K562 (cell line): ENCODE data around the gene EIF3I. TPM values are rescaled to one million over a fixed set of nuclear protein-coding genes. Genes with fewer than 3 reads are reported as not detected.

ENCODE experiments used
- ASH1L ChIP-seq: fragments of 450-650 bp; IDR thresholded peaks from 2 replicates; pipeline ENCODE4 v1.6.1; 2018; ENCODE audit warnings: borderline replicate concordance, mild to moderate bottlenecking, low read depth; ENCODE audit not compliant: partially characterized antibody
- DPF2 ChIP-seq: fragments of 450-650 bp; IDR thresholded peaks from 2 replicates; pipeline ENCODE4 v1.6.1; 2016
- ERF ChIP-seq: fragments of 450-650 bp; formaldehyde crosslinking; IDR thresholded peaks from 2 replicates; pipeline ENCODE4 v1.4.0; 2020; ENCODE audit warnings: mild to moderate bottlenecking, mixed read lengths
- ESRRB ChIP-seq: fragments of 250-450 bp; sonication (Bioruptor Pico); IDR thresholded peaks from 2 replicates; pipeline ENCODE4 v1.5.0; 2020; ENCODE audit warnings: mild to moderate bottlenecking, moderate library complexity, borderline replicate concordance
- GTF2A2 ChIP-seq: IDR thresholded peaks from 2 replicates; pipeline ENCODE4 v1.6.1; 2016; ENCODE audit warnings: mild to moderate bottlenecking, missing genetic modification characterization, missing compliant biosample characterization
- HDAC2 ChIP-seq: fragments of 450-650 bp; IDR thresholded peaks from 2 replicates; pipeline ENCODE4 v1.6.1; 2016; ENCODE audit warnings: mild to moderate bottlenecking
- HOMEZ ChIP-seq: fragments of 250-450 bp; sonication (Bioruptor Pico); IDR thresholded peaks from 2 replicates; pipeline ENCODE4 v1.4.0; 2020; ENCODE audit warnings: mild to moderate bottlenecking, moderate library complexity
- L3MBTL2 ChIP-seq: fragments of 450-650 bp; IDR thresholded peaks from 2 replicates; pipeline ENCODE4 v1.6.1; 2016; ENCODE audit warnings: mild to moderate bottlenecking, moderate library complexity
- MBD2 ChIP-seq: sonication (generic); IDR thresholded peaks from 2 replicates; pipeline ENCODE4 v1.6.1; 2016; ENCODE audit warnings: low read depth, borderline replicate concordance
- RBM17 ChIP-seq: fragments of 200-400 bp; formaldehyde crosslinking; IDR thresholded peaks from 2 replicates; pipeline ENCODE4 v1.6.1; 2017; ENCODE audit warnings: low read depth, mild to moderate bottlenecking, low read length, borderline replicate concordance
- SMAD2 ChIP-seq: fragments of 150-350 bp; IDR thresholded peaks from 2 replicates; pipeline ENCODE4 v1.6.1; 2014; ENCODE audit warnings: low read depth, mild to moderate bottlenecking, low read length
- STAG1 ChIP-seq: sonication (generic); formaldehyde crosslinking; IDR thresholded peaks from 2 replicates; pipeline ENCODE4 v1.5.0; 2020; ENCODE audit warnings: missing genetic modification reagents, borderline replicate concordance
- TRIM25 ChIP-seq: fragments of 450-650 bp; IDR thresholded peaks from 2 replicates; pipeline ENCODE4 v1.7.0; 2016; ENCODE audit warnings: borderline replicate concordance
- USF1 ChIP-seq: sonication (generic); formaldehyde crosslinking; IDR thresholded peaks from 2 replicates; pipeline ENCODE4 v1.9.0; 2022; ENCODE audit warnings: mild to moderate bottlenecking, missing genetic modification reagents
- ZBTB12 ChIP-seq: fragments of 250-450 bp; sonication (Bioruptor Pico); IDR thresholded peaks from 2 replicates; pipeline ENCODE4 v1.4.0; 2020
- ZBTB7A ChIP-seq: IDR thresholded peaks from 2 replicates; pipeline ENCODE4 v1.6.1; 2011; ENCODE audit warnings: low read depth, mild to moderate bottlenecking, low read length, moderate library complexity, borderline replicate concordance; ENCODE audit not compliant: control insufficient read depth
- ZNF518B ChIP-seq: fragments of 250-450 bp; sonication (Bioruptor Pico); IDR thresholded peaks from 2 replicates; pipeline ENCODE4 v1.5.0; 2021; ENCODE audit warnings: mild to moderate bottlenecking, moderate library complexity
- ZNF696 ChIP-seq: fragments of 250-450 bp; sonication (Bioruptor Pico); conservative IDR thresholded peaks from 2 replicates; pipeline ENCODE4 v1.4.0; 2020; ENCODE audit warnings: mild to moderate bottlenecking, moderate library complexity
- polyA plus RNA-seq, 8 experiments: library from polyadenylated mRNA; depleted of rRNA in 4 of 8; stranded (reverse) in 5 of 8; unstranded in 3 of 8; fragments of >200 nt; fragmentation: Nextera tagmentation in 2 of 8; fragmentation: Illumina TruSeq in 1 of 8; extraction: Ambion mirVana in 2 of 8; extraction: Trizol in 1 of 8; gene quantifications; 2 replicates each; pipeline versions ENCODE4 v1.2.1 to v1.2.3, GENCODE V29; 2011 to 2014; ENCODE audit warnings: inconsistent platforms in 1 of 8, missing spikeins in 1 of 8
- total RNA-seq, 7 experiments: library from RNA; depleted of rRNA in 6 of 7; stranded (reverse); fragments of >200 nt in 6 of 7; fragmentation: Illumina TruSeq in 2 of 7; extraction: Trizol in 2 of 7; gene quantifications; 2 replicates each; pipeline versions ENCODE4 v1.2.1 to v1.2.3, GENCODE V29; 2011 to 2021; ENCODE audit warnings: low replicate concordance in 1 of 7

Gene EIF3I
- total and polyA plus RNA-seq, 9 of the 15 experiments (the other 6 are each of a cell fraction or from before 2014, with no cell fraction given) = 414 to 1,526 (median 635) TPM

- TF ChIP-seq ZBTB12 = 0 out of 2 replicates have a peak, but pooled peaks have one; percentile 33
- TF ChIP-seq DPF2 = 0 out of 2 replicates have a peak, but pooled peaks have one; percentile 16
- no peak for TF ChIP-seq ZNF518B (CRISPR knock-in tag)
- peak; percentile 49 for TF ChIP-seq ASH1L
- TF ChIP-seq SMAD2 = no peak
- TF ChIP-seq USF1 (CRISPR knock-in tag) = no peak
- TF ChIP-seq L3MBTL2 = peak; percentile 59; the same call in 1 of the 2 replicates
- no peak for TF ChIP-seq TRIM25
- no peak for TF ChIP-seq RBM17
- TF ChIP-seq HOMEZ (CRISPR knock-in tag) = 0 out of 2 replicates have a peak, but pooled peaks have one; percentile 9
- TF ChIP-seq MBD2 = peak; percentile 79
- 0 out of 2 replicates have a peak, but pooled peaks have one; percentile 15 for TF ChIP-seq ERF (CRISPR knock-in tag)
- peak; percentile 89; the same call in 1 of the 2 replicates for TF ChIP-seq HDAC2
- no peak for TF ChIP-seq ZNF696
- TF ChIP-seq GTF2A2 (tag) = no peak
- no peak for TF ChIP-seq ESRRB
- TF ChIP-seq STAG1 (CRISPR knock-in tag) = 0 out of 2 replicates have a peak, but pooled peaks have one; percentile 23
- TF ChIP-seq ZBTB7A = peak; percentile 72
Observed at GRCh38 chr1:32221980-32222755, at the start of gene EIF3I, which contains the start of gene TMEM234 (continued).
